OCI-LY7 (cell line): ENCODE measurements around the gene PPIB. TPM values are rescaled to one million over a fixed set of nuclear protein-coding genes. Genes with fewer than 3 reads are reported as not detected.

Experiments
- BruUV-seq: library from RNA; stranded (reverse); fragments of 400-500 nt; replicated peaks from 2 replicates; lab custom pipeline; 2021; lab: Mats Ljungman, UMichigan
- CTCF ChIA-PET: fragments of 300-600 bp; sonication (Branson Sonifier 250); formaldehyde crosslinking; loops from one replicate; lab custom pipeline; 2022; ENCODE audit warnings: antibody characterized with exemption; ENCODE audit not compliant: unreplicated experiment; lab: Charles Lee
- POLR2A ChIA-PET: fragments of 300-600 bp; sonication (Branson Sonifier 250); formaldehyde crosslinking; loops from one replicate; lab custom pipeline; 2022; ENCODE audit warnings: antibody characterized with exemption; lab: Charles Lee
- DNase-seq: peaks from one replicate; pipeline ENCODE4 v3.0.0-alpha.2; 2015; ENCODE audit warnings: low spot score
- H2AFZ ChIP-seq: fragments of 200-600 bp; sonication (generic), shearing (Covaris generic); 2 replicates; pipeline ENCODE4 v1.6.1; 2014; ENCODE audit warnings: mild to moderate bottlenecking, antibody characterized with exemption, low read length, moderate library complexity
- H3K27ac ChIP-seq: fragments of 200-600 bp; sonication (generic); 2 replicates; pipeline ENCODE4 v1.5.1; 2014; ENCODE audit warnings: mixed run types, low read depth, mild to moderate bottlenecking, moderate library complexity, low read length, inconsistent platforms; ENCODE audit not compliant: poor library complexity, severe bottlenecking
- H3K36me3 ChIP-seq: fragments of 200-600 bp; sonication (generic); 2 replicates; pipeline ENCODE4 v1.6.1; 2014; ENCODE audit warnings: mild to moderate bottlenecking, antibody characterized with exemption, low read length, moderate library complexity, mixed read lengths; ENCODE audit not compliant: insufficient read depth
- H3K4me1 ChIP-seq: fragments of 200-600 bp; sonication (generic); 2 replicates; pipeline ENCODE4 v1.5.1; 2014; ENCODE audit warnings: mild to moderate bottlenecking, low read length; ENCODE audit not compliant: insufficient read depth, poor library complexity, severe bottlenecking
- H3K4me2 ChIP-seq: fragments of 200-600 bp; sonication (generic); 2 replicates; pipeline ENCODE4 v1.6.1; 2014; ENCODE audit warnings: mild to moderate bottlenecking, low read length
- H3K4me3 ChIP-seq: fragments of 200-600 bp; sonication (generic); 2 replicates; pipeline ENCODE4 v1.5.1; 2014; ENCODE audit warnings: mild to moderate bottlenecking, low read depth, low read length; ENCODE audit not compliant: poor library complexity, severe bottlenecking
- H3K79me2 ChIP-seq: fragments of 200-600 bp; sonication (generic); 2 replicates; pipeline ENCODE4 v1.6.1; 2016; ENCODE audit warnings: low read depth, mild to moderate bottlenecking, low read length, moderate library complexity, mixed read lengths; ENCODE audit not compliant: insufficient read depth
- H3K9me2 ChIP-seq: fragments of 200-600 bp; sonication (generic); 2 replicates; pipeline ENCODE4 v1.6.1; 2016; ENCODE audit warnings: mild to moderate bottlenecking, low read length, mixed read lengths; ENCODE audit not compliant: insufficient read depth
- H3K9me3 ChIP-seq: fragments of 200-600 bp; sonication (generic); 2 replicates; pipeline ENCODE4 v1.6.1; 2014; ENCODE audit warnings: mild to moderate bottlenecking, mixed run types, low read length, mixed read lengths
- H4K20me1 ChIP-seq: fragments of 200-600 bp; sonication (generic); 2 replicates; pipeline ENCODE4 v1.6.1; 2014; ENCODE audit warnings: mild to moderate bottlenecking, antibody characterized with exemption, low read length, moderate library complexity, mixed read lengths; ENCODE audit not compliant: insufficient read depth
- EZH2phosphoT487 ChIP-seq: fragments of 200-600 bp; sonication (generic); IDR thresholded peaks from 2 replicates; pipeline ENCODE4 v1.6.1; 2018; ENCODE audit warnings: low read depth, borderline replicate concordance, mild to moderate bottlenecking, mixed run types, antibody characterized with exemption, low read length, moderate library complexity, mixed read lengths
- intact Hi-C: fragments of 100-400 bp; cut with micrococcal nuclease; formaldehyde crosslinking; loops from one replicate; pipeline ENCODE4 v1.10.0; 2022; ENCODE audit not compliant: unreplicated experiment
- total RNA-seq, 2 experiments: library from RNA; depleted of rRNA in 1 of 2; stranded (reverse); fragments of >200 nt in 1 of 2; shearing (Covaris generic) in 1 of 2; gene quantifications; 2 replicates each; pipeline ENCODE4 v1.2.3, GENCODE V29; 2014 to 2022
- TF ChIP-seq, protein P1 (sequence below): fragments of 200-600 bp; sonication (generic); conservative IDR thresholded peaks from 2 replicates; pipeline ENCODE4 v1.5.1; 2014; ENCODE audit warnings: mild to moderate bottlenecking, antibody characterized with exemption, low read length, moderate library complexity, mixed read lengths

Gene PPIB
- total RNA-seq, 2 experiments from 2014 or later, result 243 to 307 TPM

DNA sequence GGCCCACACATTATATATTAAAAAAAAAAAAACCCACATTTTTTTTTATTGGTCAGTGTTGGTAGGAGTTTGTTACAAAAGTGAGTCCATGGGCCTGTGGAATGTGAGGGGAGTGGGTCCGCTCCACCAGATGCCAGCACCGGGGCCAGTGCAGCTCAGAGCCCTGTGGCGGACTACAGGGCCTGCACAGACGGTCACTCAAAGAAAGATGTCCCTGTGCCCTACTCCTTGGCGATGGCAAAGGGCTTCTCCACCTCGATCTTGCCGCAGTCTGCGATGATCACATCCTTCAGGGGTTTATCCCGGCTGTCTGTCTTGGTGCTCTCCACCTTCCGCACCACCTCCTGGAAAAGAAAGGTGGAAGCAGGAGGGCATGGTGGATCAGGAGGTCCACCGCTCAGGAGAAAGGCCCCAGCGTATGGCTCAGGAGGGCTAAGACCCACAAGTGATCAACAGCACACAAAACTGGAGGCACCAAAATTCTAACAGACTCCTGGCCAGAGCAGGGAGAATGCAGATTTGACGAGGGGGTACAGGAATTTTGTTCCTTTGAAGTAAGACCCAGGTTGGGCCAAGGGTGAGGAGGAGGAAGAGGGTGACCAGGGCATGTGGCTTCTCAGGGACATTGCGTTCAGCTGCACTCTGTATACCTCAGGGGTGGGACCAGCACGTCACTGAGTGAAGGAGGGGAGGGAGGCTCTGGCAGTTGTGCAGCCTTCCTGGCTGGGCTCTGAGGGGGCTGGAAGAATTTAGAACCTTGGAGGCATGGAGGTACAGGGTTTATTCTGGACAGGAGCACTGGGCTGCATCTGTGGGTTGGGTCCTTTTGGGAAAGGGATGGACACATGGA is 6.8 kb downstream of the PPIB start:
- Histone ChIP-seq H3K79me2 (peaks cover 42% of the 10 kb centered on the region; the same call in 1 of the 2 replicates), H3K9me3 (no peaks in the 10 kb centered on the region), H3K27ac (no peak overlapping the region), H3K9me2 (no peaks in the 10 kb centered on the region), H2AFZ (no peak overlapping the region), H3K36me3 (peaks cover 75% of the 10 kb centered on the region), H3K4me1 (peaks cover 37% of the 10 kb centered on the region), H3K4me2 (no peak overlapping the region), H4K20me1 (0 out of 2 replicates have a peak, but pooled peaks cover 8% of the 10 kb centered on the region), H3K4me3 (no peak overlapping the region)
- intact Hi-C loops, result no loop called here
- TF ChIP-seq, protein P1, sequence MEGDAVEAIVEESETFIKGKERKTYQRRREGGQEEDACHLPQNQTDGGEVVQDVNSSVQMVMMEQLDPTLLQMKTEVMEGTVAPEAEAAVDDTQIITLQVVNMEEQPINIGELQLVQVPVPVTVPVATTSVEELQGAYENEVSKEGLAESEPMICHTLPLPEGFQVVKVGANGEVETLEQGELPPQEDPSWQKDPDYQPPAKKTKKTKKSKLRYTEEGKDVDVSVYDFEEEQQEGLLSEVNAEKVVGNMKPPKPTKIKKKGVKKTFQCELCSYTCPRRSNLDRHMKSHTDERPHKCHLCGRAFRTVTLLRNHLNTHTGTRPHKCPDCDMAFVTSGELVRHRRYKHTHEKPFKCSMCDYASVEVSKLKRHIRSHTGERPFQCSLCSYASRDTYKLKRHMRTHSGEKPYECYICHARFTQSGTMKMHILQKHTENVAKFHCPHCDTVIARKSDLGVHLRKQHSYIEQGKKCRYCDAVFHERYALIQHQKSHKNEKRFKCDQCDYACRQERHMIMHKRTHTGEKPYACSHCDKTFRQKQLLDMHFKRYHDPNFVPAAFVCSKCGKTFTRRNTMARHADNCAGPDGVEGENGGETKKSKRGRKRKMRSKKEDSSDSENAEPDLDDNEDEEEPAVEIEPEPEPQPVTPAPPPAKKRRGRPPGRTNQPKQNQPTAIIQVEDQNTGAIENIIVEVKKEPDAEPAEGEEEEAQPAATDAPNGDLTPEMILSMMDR, result no peak
- POLR2A ChIA-PET, result interaction anchor here (0.6 to 0.7 kb wide), 2 partner anchors 36 to 88 kb away, joined by 4 read pairs; no protein-coding TSS in a partner anchor
- no peak for DNase-seq
- TSS peak; percentile 74 for BruUV-seq
- CTCF ChIA-PET, result no interaction called here

DNA sequence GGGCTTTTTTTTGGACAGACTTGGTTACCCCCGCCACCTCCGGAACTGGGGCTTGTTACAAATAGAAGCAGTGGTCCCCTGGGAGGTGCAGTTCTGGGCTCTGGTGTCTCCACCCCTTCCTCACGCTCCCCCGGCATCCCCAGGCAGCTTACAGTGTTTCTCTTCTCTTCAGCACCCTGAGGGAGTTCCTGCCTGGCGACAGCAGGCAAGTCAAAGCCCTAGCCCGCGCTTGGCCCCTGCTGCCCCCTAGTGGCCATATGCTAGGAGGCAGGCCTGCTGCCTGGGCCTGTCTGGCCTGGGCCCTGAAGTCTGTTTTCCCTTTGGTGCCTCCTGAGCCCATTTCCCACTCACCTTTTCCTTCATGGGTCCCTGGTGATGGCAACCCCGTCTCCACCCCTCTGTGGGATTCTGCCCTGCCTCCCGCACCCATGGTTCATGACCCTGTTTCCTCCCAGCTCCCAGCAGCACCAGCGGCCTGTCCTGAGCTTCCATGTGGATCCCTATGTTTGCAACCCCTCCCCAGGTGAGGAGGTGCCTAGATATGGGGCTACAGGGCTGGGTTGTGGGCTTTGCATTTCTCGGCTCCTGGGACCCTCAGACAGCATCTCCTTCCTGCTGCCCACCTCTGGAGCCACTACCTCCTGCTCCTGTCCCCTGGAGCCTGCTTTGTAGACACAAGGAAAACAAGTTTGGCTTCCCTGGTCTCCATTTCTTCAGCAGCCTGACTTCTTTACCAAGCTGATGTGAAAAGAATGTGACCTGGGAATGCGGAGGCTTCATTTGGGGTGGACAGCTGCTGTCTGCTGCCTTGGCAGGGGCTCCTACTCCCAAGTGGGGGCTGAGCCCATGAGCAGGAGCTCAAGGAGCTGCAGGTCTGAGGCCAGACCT is 9.1 kb downstream of the PPIB start:
- TF ChIP-seq, protein P1, result peak; percentile 97
- no peak for TF ChIP-seq EZH2phosphoT487
- BruUV-seq, result no TSS peak
- intact Hi-C loops, result loop anchor here (1.0 to 5.0 kb wide), 4 partner anchors 59 to 541 kb away; partner anchors contain the start of gene HERC1
- H3K4me1 ChIP-seq, result peaks cover 46% of the 10 kb centered on the region
- H3K27ac ChIP-seq, result peak overlapping the region; percentile 93
- H4K20me1 ChIP-seq, result 0 out of 2 replicates have a peak, but pooled peaks cover 8% of the 10 kb centered on the region
- H3K9me2 ChIP-seq, result no peaks in the 10 kb centered on the region
- no peaks in the 10 kb centered on the region for H3K9me3 ChIP-seq
- H3K4me3 ChIP-seq, result peak overlapping the region; percentile 90
- peaks cover 32% of the 10 kb centered on the region; the same call in 1 of the 2 replicates for H3K79me2 ChIP-seq
- DNase-seq, result peak; percentile 98
- H3K4me2 ChIP-seq, result peak overlapping the region; percentile 95
- ChIA-PET CTCF (interaction anchor here (0.6 to 1.0 kb wide), 4 partner anchors 8 to 79 kb away, joined by 3 to 4 read pairs (median 3); partner anchors contain the start of gene SNX1), POLR2A (interaction anchor here (0.6 to 2.7 kb wide), 12 partner anchors 9 to 745 kb away, joined by 3 to 10 read pairs (median 4); partner anchors contain the start of genes CIAO2A, PPIB and SNX1)
- peaks cover 59% of the 10 kb centered on the region for H3K36me3 ChIP-seq
- no peak overlapping the region for H2AFZ ChIP-seq
